ENCODE data around the gene PCDH10. TPM values are rescaled to one million over a fixed set of nuclear protein-coding genes. Genes with fewer than 3 reads are reported as not detected.
"Not testable (repeated sequence)": the region's sequence is repeated elsewhere in the genome, so short reads cannot be mapped to it uniquely, and the experiment has no call there.

The PCDH10 gene
- total and polyA plus RNA-seq, 2 of the 8 experiments (the other 6 are each of a cell fraction or from before 2014, with no cell fraction given) = 2.2 to 10.0 TPM

DNA sequence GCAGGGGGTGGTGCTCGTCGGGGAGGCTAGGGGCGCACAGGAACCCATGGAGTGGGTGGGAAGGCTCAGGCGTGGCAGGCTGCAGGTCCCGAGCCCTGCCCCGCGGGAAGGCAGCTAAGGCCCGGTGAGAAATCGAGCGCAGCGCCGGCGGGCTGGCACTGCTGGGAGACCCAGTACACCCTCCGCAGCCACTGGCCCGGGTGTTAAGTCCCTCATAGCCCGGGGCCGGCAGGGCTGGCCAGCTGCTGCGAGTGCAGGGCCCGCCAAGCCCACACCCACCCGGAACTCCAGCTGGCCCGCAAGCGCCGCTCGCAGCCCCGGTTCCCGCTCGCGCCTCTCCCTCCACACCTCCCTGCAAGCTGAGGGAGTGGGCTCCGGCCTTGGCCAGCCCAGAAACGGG, 91.4 kb downstream of the PCDH10 start:
- H3K4me3 ChIP-seq (ENCODE audit: extremely low read depth in 1 of 4, insufficient read depth in 2 of 4, low read depth in 3 of 4, low read length in 4 of 4); H2BK20ac ChIP-seq (ENCODE audit: low read length); H3K9ac ChIP-seq (replicated peaks in 1 of 4; ENCODE audit: extremely low read depth in 1 of 4, low read depth in 3 of 4, low read length in 3 of 4); H4K8ac ChIP-seq (ENCODE audit: extremely low read depth, insufficient read depth, low read length); H3K9me3 ChIP-seq (ENCODE audit: insufficient read depth in 2 of 2, low read depth in 1 of 2, low read length in 1 of 2); H3K18ac ChIP-seq (ENCODE audit: extremely low read depth, low read length); H3K23ac ChIP-seq (ENCODE audit: insufficient read length); H3K23me2 ChIP-seq (ENCODE audit: low read depth, low read length); CTCF ChIA-PET (ENCODE audit: partially characterized antibody); H2BK15ac ChIP-seq (ENCODE audit: low read length); FAIRE-seq; POLR2A ChIA-PET (ENCODE audit: partially characterized antibody); H4K20me1 ChIP-seq (replicated peaks in 1 of 2; ENCODE audit: control insufficient read depth in 1 of 2, insufficient read depth in 2 of 2, low read length in 2 of 2); H3K27ac ChIP-seq (ENCODE audit: low read depth, low read length); H3K79me2 ChIP-seq (ENCODE audit: control insufficient read depth in 1 of 2, insufficient read depth in 2 of 2, low read length in 2 of 2); H4K91ac ChIP-seq (replicated peaks; ENCODE audit: insufficient read length, low read length); H3K14ac ChIP-seq (ENCODE audit: insufficient read length); H3K56ac ChIP-seq (replicated peaks; ENCODE audit: insufficient read length, low read depth, low read length); H3K4ac ChIP-seq (replicated peaks; ENCODE audit: insufficient read length, low read depth, low read length); H2AK5ac ChIP-seq (ENCODE audit: low read depth, low read length); H2AFZ ChIP-seq (ENCODE audit: low read length); H2BK5ac ChIP-seq (ENCODE audit: low read depth, low read length); H3K4me2 ChIP-seq (ENCODE audit: insufficient read depth in 1 of 2, low read depth in 2 of 2, low read length in 2 of 2); H3K36me3 ChIP-seq (ENCODE audit: control insufficient read depth in 2 of 4, insufficient read depth in 4 of 4, low read length in 3 of 4); H2BK120ac ChIP-seq (replicated peaks; ENCODE audit: low read depth, low read length); H2BK12ac ChIP-seq (ENCODE audit: low read depth, low read length); H3K79me1 ChIP-seq (ENCODE audit: low read depth, low read length); DNase-seq (ENCODE audit: low read depth in 1 of 2, low spot score in 2 of 2); H3K27me3 ChIP-seq (replicated peaks in 1 of 4; ENCODE audit: control insufficient read depth in 3 of 4, extremely low read depth in 1 of 4, insufficient read depth in 3 of 4, low read length in 3 of 4); H4K5ac ChIP-seq (ENCODE audit: insufficient read length, low read depth, low read length); H3K4me1 ChIP-seq (replicated peaks in 1 of 4; ENCODE audit: control insufficient read depth in 3 of 4, insufficient read depth in 4 of 4, low read length in 3 of 4): not testable (repeated sequence)
- WGBS, 2 experiments (ENCODE audit: extremely low coverage in 1 of 2, insufficient coverage in 1 of 2, insufficient read length in 1 of 2, insufficient replicate concordance in 2 of 2, low coverage in 1 of 2, low lambda C conversion rate in 2 of 2, missing lambda C conversion rate in 1 of 2) = 93% methylated on average over 25 of the region's 30 CpGs; no CpG with 5 or more reads in 1 of the 2 experiments

All from H1 (cell line).